ENCODE results near the gene GPC6.

- TF ChIP-seq CTCF (IDR thresholded peaks at IDR 0.05) (no peak), POLR2A (IDR thresholded peaks at IDR 0.05) (no peak)
These were observed 579.1 kb downstream of the GPC6 start for GRCh38 chr13:93805736-93806135.

All from uterus (tissue), 2 donors.